ENCODE measurements around the gene APOBEC3G.
"Not testable (repeated sequence)": the region's sequence is repeated elsewhere in the genome, so short reads cannot be mapped to it uniquely, and the experiment has no call there.

Gene APOBEC3G

DNA sequence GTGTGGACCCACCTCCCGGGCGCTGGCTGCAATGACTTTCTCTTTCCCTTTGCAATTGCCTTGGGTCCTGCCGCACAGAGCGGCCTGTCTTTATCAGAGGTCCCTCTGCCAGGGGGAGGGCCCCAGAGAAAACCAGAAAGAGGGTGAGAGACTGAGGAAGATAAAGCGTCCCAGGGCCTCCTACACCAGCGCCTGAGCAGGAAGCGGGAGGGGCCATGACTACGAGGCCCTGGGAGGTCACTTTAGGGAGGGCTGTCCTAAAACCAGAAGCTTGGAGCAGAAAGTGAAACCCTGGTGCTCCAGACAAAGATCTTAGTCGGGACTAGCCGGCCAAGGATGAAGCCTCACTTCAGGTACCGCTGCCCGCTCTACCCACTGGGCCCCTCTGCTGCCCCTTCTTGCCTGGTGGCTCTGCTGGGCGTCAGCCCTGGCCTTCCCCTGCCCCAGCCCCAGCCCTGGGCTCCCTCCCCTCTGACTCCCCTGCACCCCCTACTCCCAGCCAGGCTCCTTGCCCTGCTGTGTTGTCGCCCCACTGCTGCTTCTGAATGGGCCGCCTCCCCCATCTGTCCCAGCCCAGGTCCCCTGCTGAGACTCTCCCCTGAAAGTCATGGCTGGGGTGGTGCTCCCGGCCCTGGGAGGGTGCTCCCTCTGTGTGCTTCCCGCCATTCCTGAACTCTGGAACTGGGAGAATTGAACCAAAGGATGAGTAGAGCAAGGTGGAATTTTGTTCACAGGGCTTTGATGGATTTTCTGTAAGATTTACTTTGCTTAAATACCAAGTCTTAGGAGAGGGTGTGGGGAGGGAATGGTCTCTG lies at the start of gene APOBEC3G:
Gene APOBEC3G, plus strand, starts transcription at position 250 of the 815 bp plus-strand sequence. Its CDS starts 87 bp downstream, at position 337.
- not testable (repeated sequence) for DNase-seq (ENCODE audit: low read depth)
- peak within 1 kb of the TSS; percentile 64 for H3K4me3 ChIP-seq (ENCODE audit: low read depth, low read length)

DNA sequence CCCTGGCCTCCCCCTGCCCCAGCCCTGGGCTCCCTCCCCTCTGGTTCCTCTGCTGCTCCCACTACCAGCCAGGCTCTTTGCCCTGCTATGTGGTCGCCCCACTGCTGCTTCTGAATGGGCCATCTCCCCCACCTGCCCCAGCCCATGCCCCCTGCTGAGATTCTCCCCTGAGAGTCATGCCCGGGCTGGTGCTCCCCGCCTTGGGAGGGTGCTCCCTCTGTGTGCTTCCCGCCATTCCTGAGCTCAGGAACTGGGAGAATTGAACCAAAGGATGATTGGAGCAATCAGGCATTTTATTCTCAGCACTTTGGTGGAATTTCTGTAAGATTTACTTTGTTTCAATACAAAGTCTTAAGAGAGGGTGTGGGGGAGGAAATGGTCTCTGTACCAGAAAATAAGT lies 49.4 kb upstream of the APOBEC3G start:
- H3K4me3 ChIP-seq (ENCODE audit: low read depth, low read length) = no peak overlapping the region
- no peak for DNase-seq (ENCODE audit: low read depth)
- TF ChIP-seq, protein P1, sequence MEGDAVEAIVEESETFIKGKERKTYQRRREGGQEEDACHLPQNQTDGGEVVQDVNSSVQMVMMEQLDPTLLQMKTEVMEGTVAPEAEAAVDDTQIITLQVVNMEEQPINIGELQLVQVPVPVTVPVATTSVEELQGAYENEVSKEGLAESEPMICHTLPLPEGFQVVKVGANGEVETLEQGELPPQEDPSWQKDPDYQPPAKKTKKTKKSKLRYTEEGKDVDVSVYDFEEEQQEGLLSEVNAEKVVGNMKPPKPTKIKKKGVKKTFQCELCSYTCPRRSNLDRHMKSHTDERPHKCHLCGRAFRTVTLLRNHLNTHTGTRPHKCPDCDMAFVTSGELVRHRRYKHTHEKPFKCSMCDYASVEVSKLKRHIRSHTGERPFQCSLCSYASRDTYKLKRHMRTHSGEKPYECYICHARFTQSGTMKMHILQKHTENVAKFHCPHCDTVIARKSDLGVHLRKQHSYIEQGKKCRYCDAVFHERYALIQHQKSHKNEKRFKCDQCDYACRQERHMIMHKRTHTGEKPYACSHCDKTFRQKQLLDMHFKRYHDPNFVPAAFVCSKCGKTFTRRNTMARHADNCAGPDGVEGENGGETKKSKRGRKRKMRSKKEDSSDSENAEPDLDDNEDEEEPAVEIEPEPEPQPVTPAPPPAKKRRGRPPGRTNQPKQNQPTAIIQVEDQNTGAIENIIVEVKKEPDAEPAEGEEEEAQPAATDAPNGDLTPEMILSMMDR (IDR thresholded peaks at IDR 0.05; ENCODE audit: low read depth, low read length, missing control alignments) = no peak

DNA sequence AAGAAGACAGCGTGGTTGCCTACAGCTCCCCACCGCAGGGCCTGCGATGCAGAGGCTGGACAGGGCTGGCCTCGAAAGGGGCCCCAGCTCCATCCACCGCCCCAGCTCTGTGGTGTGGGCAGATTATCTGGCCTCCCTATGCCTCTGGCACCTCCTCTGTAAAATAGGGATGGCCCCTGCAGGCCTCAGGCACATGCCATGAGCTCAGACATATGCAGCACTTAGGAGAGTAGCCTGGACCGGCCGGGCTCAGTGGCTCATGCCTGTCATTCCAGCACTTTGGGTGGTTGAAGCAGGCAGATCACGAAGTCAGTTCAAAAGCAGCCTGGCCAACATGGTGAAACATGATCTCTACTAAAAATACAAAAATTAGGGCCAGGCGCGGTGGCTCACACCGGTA lies 48.8 kb upstream of the APOBEC3G start:
- no peak overlapping the region for H3K4me3 ChIP-seq (ENCODE audit: low read depth, low read length)
- no peak for DNase-seq (ENCODE audit: low read depth)
- TF ChIP-seq, protein P1 (IDR thresholded peaks at IDR 0.05; ENCODE audit: low read depth, low read length, missing control alignments) = no peak

DNA sequence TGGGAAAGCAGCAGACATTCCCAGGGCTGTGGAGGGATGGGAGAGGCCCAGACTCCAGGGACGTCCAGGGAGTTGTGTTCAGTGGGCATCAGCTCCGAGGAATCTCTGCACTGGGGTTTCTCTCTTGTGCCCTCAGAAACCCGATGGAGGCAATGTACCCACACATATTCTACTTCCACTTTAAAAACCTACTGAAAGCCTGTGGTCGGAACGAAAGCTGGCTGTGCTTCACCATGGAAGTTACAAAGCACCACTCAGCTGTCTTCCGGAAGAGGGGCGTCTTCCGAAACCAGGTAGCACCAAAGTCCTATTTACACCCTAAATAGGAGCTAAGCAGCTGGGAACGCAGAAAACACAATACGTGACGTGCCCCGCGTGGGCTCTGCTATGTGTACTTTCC lies 47.8 kb upstream of the APOBEC3G start:
- no peak overlapping the region for H3K4me3 ChIP-seq (ENCODE audit: low read depth, low read length)
- TF ChIP-seq, protein P1 (IDR thresholded peaks at IDR 0.05; ENCODE audit: low read depth, low read length, missing control alignments) = no peak
- no peak for DNase-seq (ENCODE audit: low read depth)

DNA sequence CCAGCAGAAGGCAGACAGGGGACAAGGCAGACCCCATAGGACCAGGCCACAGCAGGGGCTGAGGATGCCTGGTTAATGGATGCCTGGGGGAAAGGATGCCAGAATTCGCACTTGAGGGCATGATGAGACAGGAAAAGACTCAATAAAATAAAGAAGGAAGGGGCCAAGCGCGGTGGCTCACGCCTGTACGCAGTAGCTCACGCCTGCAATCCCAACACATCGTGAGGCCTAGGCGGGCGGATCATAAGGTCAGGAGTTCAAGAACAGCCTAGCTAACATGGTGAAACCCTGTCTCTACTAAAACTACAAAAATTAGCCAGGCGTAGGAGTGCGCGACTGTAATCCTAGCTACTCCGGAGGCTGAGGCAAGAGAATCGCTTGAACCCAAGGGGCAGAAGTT lies 46.4 kb upstream of the APOBEC3G start:
- TF ChIP-seq, protein P1 (IDR thresholded peaks at IDR 0.05; ENCODE audit: low read depth, low read length, missing control alignments) = no peak
- no peak overlapping the region for H3K4me3 ChIP-seq (ENCODE audit: low read depth, low read length)
- DNase-seq (ENCODE audit: low read depth) = no peak

DNA sequence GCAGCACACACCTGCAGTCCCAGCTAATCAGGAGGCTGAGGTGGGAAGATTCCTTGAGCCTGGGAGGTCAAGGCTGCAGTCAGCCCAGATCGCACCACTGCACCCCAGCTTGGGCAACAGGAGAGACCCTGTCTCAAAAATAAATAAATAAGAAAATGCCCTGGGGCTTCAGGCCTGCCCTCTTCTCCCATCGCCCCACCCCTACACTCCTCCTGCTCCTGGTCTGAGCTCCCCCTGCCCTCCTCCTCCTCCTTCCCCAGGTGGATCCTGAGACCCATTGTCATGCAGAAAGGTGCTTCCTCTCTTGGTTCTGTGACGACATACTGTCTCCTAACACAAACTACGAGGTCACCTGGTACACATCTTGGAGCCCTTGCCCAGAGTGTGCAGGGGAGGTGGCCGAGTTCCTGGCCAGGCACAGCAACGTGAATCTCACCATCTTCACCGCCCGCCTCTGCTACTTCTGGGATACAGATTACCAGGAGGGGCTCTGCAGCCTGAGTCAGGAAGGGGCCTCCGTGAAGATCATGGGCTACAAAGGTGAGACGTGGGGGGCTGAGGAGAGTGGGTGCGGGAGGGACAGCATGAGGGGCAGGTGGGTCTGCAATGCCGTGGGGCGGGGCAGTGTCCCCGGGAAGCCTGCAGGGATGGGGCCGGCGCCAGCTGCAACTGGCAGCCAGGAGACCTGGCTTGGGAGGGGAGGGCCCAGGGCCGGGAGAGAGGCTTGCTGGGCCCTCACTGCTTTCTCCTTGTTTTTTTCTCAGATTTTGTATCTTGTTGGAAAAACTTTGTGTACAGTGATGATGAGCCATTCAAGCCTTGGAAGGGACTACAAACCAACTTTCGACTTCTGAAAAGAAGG lies 45.4 kb upstream of the APOBEC3G start:
- not testable (repeated sequence) for DNase-seq (ENCODE audit: low read depth); H3K4me3 ChIP-seq (ENCODE audit: low read depth, low read length)

DNA sequence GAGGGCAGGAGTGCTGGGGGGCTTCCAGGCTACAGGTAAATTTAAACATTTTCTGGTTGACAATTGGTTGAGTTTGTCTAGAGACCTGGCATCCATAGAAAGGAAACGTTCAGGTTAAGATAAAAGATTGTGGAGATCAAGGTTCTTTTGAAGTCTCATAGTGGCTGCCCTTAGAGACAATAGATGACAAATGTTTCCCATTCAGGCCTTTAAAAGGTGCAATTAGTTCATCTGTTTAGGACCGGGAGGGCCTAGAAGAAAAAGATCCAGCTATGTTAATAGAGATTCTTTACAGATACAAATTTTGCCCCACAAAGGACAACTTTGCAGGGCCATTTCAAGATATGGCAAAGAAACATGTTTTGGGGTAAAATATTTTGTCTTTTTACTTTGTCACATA lies 40.0 kb upstream of the APOBEC3G start:
- not testable (repeated sequence) for DNase-seq (ENCODE audit: low read depth); H3K4me3 ChIP-seq (ENCODE audit: low read depth, low read length)

DNA sequence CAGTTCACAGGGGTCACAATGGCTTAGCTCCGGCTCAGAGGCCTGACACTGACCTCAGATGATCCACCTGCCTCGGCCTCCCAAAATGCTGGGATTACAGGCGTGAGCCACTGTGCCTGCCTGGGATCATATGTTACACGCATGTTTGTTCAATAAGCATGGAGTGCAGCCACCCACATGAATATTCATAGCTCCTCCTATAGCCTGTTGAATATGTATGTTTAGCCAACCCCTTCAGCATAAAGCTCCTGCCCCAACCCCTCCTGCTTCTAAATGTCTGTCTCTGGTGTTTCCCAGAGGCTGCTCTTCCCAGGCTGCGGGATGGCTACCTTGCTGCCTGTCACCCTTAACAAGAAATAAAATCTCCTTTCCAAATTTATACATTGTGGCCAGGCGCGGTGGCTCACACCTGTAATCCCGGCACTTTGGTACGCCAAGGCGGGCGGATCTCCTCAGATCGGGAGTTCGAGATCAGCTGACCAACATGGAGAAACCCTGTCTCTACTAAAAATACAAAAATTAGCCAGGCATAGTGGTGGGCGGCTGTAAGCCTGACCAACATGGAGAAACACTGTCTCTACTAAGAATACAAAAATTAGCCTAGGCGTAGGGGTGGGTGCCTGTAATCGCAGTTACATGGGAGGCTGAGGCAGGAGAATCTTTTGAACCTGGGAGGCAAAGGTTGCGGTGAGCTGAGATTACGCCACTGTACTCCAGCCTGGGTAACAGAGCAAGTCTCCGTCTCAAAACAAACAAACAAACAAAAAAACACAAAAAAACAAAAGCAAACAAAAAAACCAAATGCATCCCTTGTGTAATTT lies 37.6 kb upstream of the APOBEC3G start:
- TF ChIP-seq, protein P1 (IDR thresholded peaks at IDR 0.05; ENCODE audit: low read depth, low read length, missing control alignments) = no peak
- no peak for DNase-seq (ENCODE audit: low read depth)
- no peak overlapping the region; the same call in 1 of the 2 replicates for H3K4me3 ChIP-seq (ENCODE audit: low read depth, low read length)

DNA sequence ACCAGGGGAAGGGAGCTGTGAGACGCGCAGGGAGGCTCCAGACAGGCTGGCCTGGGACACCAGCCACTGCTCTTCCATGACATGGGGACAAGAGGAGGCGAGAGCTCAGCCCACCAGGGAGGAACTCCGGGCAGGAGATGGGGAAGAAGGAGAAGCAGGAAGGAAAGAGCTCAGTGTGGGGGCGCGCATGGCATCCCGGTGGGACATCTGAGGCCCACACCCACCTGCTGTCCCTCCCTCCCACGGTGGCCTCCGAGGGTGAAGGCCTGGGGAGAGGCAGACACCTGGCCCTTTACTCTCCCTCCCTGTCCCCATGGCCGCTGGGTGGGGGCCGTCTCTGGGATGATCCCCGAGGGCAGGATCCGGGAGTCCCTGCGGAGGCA lies 36.9 kb upstream of the APOBEC3G start:
- DNase-seq (ENCODE audit: low read depth) = not testable (repeated sequence)
- H3K4me3 ChIP-seq (ENCODE audit: low read depth, low read length) = peak overlapping the region; percentile 71

DNA sequence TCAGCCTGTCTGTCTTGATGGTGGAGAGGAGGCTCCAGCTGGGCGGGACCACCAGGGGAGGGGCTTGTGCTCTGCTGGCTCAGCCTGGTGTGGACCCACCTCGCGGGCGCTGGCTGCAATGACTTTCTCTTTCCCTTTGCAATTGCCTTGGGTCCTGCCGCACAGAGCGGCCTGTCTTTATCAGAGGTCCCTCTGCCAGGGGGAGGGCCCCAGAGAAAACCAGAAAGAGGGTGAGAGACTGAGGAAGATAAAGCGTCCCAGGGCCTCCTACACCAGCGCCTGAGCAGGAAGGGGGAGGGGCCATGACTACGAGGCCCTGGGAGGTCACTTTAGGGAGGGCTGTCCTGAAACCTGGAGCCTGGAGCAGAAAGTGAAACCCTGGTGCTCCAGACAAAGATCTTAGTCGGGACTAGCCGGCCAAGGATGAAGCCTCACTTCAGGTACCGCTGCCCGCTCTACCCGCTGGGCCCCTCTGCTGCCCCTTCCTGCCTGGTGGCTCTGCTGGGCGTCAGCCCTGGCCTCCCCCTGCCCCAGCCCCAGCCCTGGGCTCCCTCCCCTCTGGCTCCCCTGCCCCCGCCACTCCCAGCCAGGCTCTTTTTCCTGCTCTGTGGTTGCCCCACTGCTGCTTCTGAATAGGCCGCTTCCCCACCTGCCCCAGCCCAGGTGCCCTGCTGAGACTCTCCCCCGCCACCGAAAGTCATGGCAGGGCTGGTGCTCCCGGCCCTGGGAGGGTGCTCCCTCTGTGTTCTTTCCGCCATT lies 36.4 kb upstream of the APOBEC3G start, which contains the start of gene APOBEC3F:
Gene APOBEC3F, plus strand, starts transcription at position 327 of the 759 bp plus-strand sequence. Its CDS starts 97 bp downstream, at position 424.
- H3K4me3 ChIP-seq (ENCODE audit: low read depth, low read length) = peak within 1 kb of the TSS; percentile 71
- not testable (repeated sequence) for DNase-seq (ENCODE audit: low read depth)
